ENCODE data around the gene SLC22A15.

Gene SLC22A15
- long read RNA-seq, partial matches to known transcripts = 8 of 17 reads
- long read RNA-seq, other reads (novel, unspliced or antisense) = 9 of 17 reads

DNA sequence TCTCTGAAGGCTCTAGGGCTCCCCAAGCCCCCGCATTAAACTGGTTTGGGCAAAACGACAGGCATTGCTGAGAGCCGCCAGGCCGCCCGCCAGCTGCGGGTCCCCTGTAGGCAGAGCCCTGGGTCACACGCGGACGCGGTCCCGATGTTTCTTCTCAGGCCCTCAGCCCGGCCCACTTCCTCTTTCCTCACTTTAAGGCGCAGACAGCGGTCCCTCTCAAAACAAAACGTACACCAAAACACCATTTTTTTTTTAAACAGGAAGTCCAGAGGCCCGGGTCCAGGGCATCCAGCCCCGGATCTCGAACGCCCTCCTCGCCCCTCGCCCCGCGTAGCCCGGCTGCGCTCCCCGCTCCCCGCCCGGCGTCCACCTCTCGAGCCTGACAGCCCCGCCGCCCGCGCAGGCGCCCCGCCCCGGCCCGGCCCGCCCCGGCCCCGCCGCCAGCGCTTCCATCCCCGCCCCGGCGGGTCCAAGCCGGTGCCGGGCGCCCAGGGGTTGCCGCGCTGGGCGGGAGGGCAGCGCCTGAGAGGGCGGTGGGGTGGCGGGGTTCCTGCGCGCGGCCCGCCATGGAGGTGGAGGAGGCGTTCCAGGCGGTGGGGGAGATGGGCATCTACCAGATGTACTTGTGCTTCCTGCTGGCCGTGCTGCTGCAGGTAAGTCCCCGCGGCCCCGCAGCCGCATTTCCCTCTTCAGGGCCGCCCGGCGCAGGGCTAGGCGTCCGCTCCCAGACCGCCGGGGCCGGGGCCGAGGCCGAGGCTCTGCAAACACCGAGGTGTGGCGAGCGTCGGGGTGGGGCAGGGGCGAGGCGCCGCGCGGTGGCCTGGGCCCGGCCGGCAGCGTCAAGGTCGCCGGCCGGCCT is at the start of gene SLC22A15:
SLC22A15 (plus strand) TSS at position 452 of the 859 bp plus-strand sequence; CDS start at position 567, 115 bp downstream.
- peak; percentile 88 to 94 for DNase-seq (ENCODE audit: low read depth in 1 of 2, low spot score in 1 of 2)
- peak within 1 kb of the TSS; percentile 90 for H3K27ac ChIP-seq (replicated peaks)
- H3K4me3 ChIP-seq (replicated peaks; ENCODE audit: insufficient read depth, low read length) = peak within 1 kb of the TSS; percentile 57
- peak; percentile 39 for TF ChIP-seq REST (IDR thresholded peaks at IDR 0.05; ENCODE audit: insufficient replicate concordance, low read depth)
- TF ChIP-seq POLR2AphosphoS5 (IDR thresholded peaks at IDR 0.05; ENCODE audit: low read depth) = peak; percentile 75; the same call in 1 of the 2 replicates
- no peak for TF ChIP-seq CTCF (IDR thresholded peaks at IDR 0.05; ENCODE audit: insufficient read depth, low read length)
- TF ChIP-seq SPI1 (IDR thresholded peaks at IDR 0.05; ENCODE audit: borderline replicate concordance, low read depth) = peak; percentile 98
- TF ChIP-seq GABPA (IDR thresholded peaks at IDR 0.05; ENCODE audit: low read depth) = no peak; the same call in 1 of the 2 replicates
- H3K27me3 ChIP-seq (ENCODE audit: insufficient read depth, poor library complexity, severe bottlenecking) = no peaks in the 10 kb centered on the region

GRCh38 chr1:115927971-115928370 is 48.3 kb upstream of the SLC22A15 start:
- Histone ChIP-seq H3K4me3 (replicated peaks; ENCODE audit: insufficient read depth, low read length) (no peak overlapping the region), H3K27ac (replicated peaks) (no peak overlapping the region), H3K27me3 (ENCODE audit: insufficient read depth, poor library complexity, severe bottlenecking) (no peaks in the 10 kb centered on the region)
- DNase-seq (ENCODE audit: low read depth in 1 of 2, low spot score in 1 of 2) = no peak
- TF ChIP-seq GABPA (IDR thresholded peaks at IDR 0.05; ENCODE audit: low read depth) = no peak
- no peak for TF ChIP-seq SPI1 (IDR thresholded peaks at IDR 0.05; ENCODE audit: borderline replicate concordance, low read depth)
- no peak for TF ChIP-seq CTCF (IDR thresholded peaks at IDR 0.05; ENCODE audit: insufficient read depth, low read length)
- TF ChIP-seq REST (IDR thresholded peaks at IDR 0.05; ENCODE audit: insufficient replicate concordance, low read depth) = no peak
- no peak for TF ChIP-seq POLR2AphosphoS5 (IDR thresholded peaks at IDR 0.05; ENCODE audit: low read depth)

DNA sequence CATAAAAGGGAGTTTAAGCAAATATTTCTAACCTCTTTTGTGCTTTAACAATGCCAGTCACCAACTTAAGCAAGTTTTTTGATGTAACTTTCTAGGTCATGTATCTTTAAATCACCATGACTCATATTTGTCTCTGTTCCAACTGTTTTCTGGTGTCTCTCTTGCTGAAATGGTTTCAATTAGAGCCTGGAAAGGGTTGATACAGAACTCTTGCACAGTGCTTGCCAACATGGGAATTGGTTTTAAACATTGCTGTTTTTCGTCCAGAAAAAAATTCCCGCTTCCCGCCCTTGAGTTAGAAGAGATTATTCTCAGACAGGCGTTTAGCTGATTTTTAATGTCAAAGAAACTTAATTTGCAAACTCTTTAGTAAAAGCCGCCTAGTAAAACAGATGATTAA is 46.4 kb upstream of the SLC22A15 start:
- DNase-seq (ENCODE audit: low read depth in 1 of 2, low spot score in 1 of 2) = no peak
- TF ChIP-seq GABPA (IDR thresholded peaks at IDR 0.05; ENCODE audit: low read depth) = no peak
- no peak for TF ChIP-seq CTCF (IDR thresholded peaks at IDR 0.05; ENCODE audit: insufficient read depth, low read length)
- no peak for TF ChIP-seq SPI1 (IDR thresholded peaks at IDR 0.05; ENCODE audit: borderline replicate concordance, low read depth)
- no peak overlapping the region for H3K4me3 ChIP-seq (replicated peaks; ENCODE audit: insufficient read depth, low read length)
- H3K27ac ChIP-seq (replicated peaks) = no peak overlapping the region
- no peaks in the 10 kb centered on the region for H3K27me3 ChIP-seq (ENCODE audit: insufficient read depth, poor library complexity, severe bottlenecking)

Measured in HL-60 (cell line).